Cardiac fibroblast (primary cell): ENCODE data around the gene TPRG1.

ENCODE experiments used
- DNase-seq, 2 donors: peaks; one replicate each; pipeline versions ENCODE4 v3.0.0 to v3.0.0-alpha.2; 2010; ENCODE audit warnings: low read depth in 2 of 2
- H3K4me3 ChIP-seq, 2 donors: replicated peaks in 1 of 2; 1 replicate in 1 of 2; 2 replicates in 1 of 2; pipeline ENCODE4 v1.5.1; 2011; ENCODE audit warnings: low read depth in 2 of 2, low read length in 2 of 2, mild to moderate bottlenecking in 2 of 2, moderate library complexity in 1 of 2
- CTCF ChIP-seq: IDR thresholded peaks from one replicate; pipeline ENCODE4 v1.5.1; 2011; ENCODE audit warnings: low read depth, mild to moderate bottlenecking, low read length, inconsistent platforms

TPRG1 gene

GRCh38 chr3:189160519-189161309, 11.1 kb upstream of the TPRG1 start:
- DNase-seq: no peak

GRCh38 chr3:189165092-189165612, 6.6 kb upstream of the TPRG1 start:
- H3K4me3 ChIP-seq: no peak overlapping the region
- TF ChIP-seq CTCF: no peak
- DNase-seq: no peak

More at GRCh38 chr3:189160519-189161309, 11.1 kb upstream of the TPRG1 start:
- TF ChIP-seq CTCF: no peak
- no peak overlapping the region for H3K4me3 ChIP-seq

GRCh38 chr3:189166321-189166720, 5.5 kb upstream of the TPRG1 start:
- no peak for TF ChIP-seq CTCF
- no peak overlapping the region for H3K4me3 ChIP-seq
- no peak for DNase-seq

GRCh38 chr3:189167027-189167766, 4.6 kb upstream of the TPRG1 start:
- no peak for DNase-seq
- TF ChIP-seq CTCF: no peak
- no peak overlapping the region for H3K4me3 ChIP-seq

GRCh38 chr3:189168711-189169110, 3.1 kb upstream of the TPRG1 start:
- TF ChIP-seq CTCF: no peak
- no peak overlapping the region for H3K4me3 ChIP-seq
- DNase-seq: no peak

- DNase-seq: no peak
- H3K4me3 ChIP-seq: no peak overlapping the region
- peak; percentile 24 for TF ChIP-seq CTCF
These were observed 2.0 kb upstream of the TPRG1 start for GRCh38 chr3:189169728-189170127.
